GM19035 (cell line): ENCODE measurements around the gene CFAP298.
A peak's percentile ranks its signal among the peaks of the same experiment; 100 is the strongest.
"Not testable (repeated sequence)": the region's sequence is repeated elsewhere in the genome, so short reads cannot be mapped to it uniquely, and the experiment has no call there.

Experiments used
- ATAC-seq: cut with Tn5 transposase; IDR thresholded peaks from one replicate; pipeline ENCODE4 v1.9.1; 2021; ENCODE audit not compliant: unreplicated experiment

Gene CFAP298

GRCh38 chr21:32612075-32612998 lies at the start of gene CFAP298:
CFAP298 (minus strand) TSS chr21:32612377; CDS start chr21:32612243, 134 bp downstream.
- ATAC-seq, result peak; percentile 92

- not testable (repeated sequence) for ATAC-seq
These were observed 49.0 kb upstream of the CFAP298 start for GRCh38 chr21:32661026-32661782.

GRCh38 chr21:32658524-32658923 lies 46.3 kb upstream of the CFAP298 start:
- ATAC-seq, result no peak

- ATAC-seq, result no peak
These were observed 41.2 kb upstream of the CFAP298 start for GRCh38 chr21:32653326-32653901.

- no peak for ATAC-seq
These were observed 36.0 kb upstream of the CFAP298 start for GRCh38 chr21:32648165-32648564.

- ATAC-seq, result no peak
These were observed 33.3 kb upstream of the CFAP298 start for GRCh38 chr21:32645261-32646182.

GRCh38 chr21:32641710-32642698 lies 29.8 kb upstream of the CFAP298 start:
- no peak for ATAC-seq

- ATAC-seq, result no peak
These were observed 14.5 kb upstream of the CFAP298 start for GRCh38 chr21:32626621-32627196.

- not testable (repeated sequence) for ATAC-seq
These were observed 6.0 kb upstream of the CFAP298 start for GRCh38 chr21:32618218-32618617.

- no peak for ATAC-seq
These were observed 1.4 kb upstream of the CFAP298 start for GRCh38 chr21:32613436-32614043.

GRCh38 chr21:32612999-32613337 lies 791 bp upstream of the CFAP298 start:
- no peak for ATAC-seq

- peak; percentile 7 for ATAC-seq
These were observed 643 bp downstream of the CFAP298 start for GRCh38 chr21:32611471-32611997.

- not testable (repeated sequence) for ATAC-seq
These were observed 1.2 kb downstream of the CFAP298 start for GRCh38 chr21:32610940-32611339.

GRCh38 chr21:32608851-32609250 lies 3.3 kb downstream of the CFAP298 start:
- no peak for ATAC-seq

- no peak for ATAC-seq
These were observed 6.7 kb downstream of the CFAP298 start for GRCh38 chr21:32605469-32605868.

- no peak for ATAC-seq
These were observed 7.7 kb downstream of the CFAP298 start for GRCh38 chr21:32604464-32604863.

GRCh38 chr21:32603131-32603530 lies 9.0 kb downstream of the CFAP298 start:
- ATAC-seq, result no peak

- ATAC-seq, result no peak
These were observed 10.1 kb downstream of the CFAP298 start for GRCh38 chr21:32602099-32602498.
